Panc1 (cell line): ENCODE results near the gene CDKN1C. TPM values are rescaled to one million over a fixed set of nuclear protein-coding genes. Genes with fewer than 3 reads are reported as not detected.

Experiments
- ATAC-seq: fragments of 200-7000 bp; cut with Tn5 transposase; 2 replicates; pipeline ENCODE4 v1.9.1; 2020; ENCODE audit warnings: mild to moderate bottlenecking, moderate library complexity
- BruUV-seq: library from RNA; stranded (reverse); fragments of 400-500 nt; replicated peaks from 2 replicates; lab custom pipeline; 2021; lab: Mats Ljungman, UMichigan
- CTCF ChIA-PET: fragments of 300-600 bp; sonication (Branson Sonifier 250); formaldehyde crosslinking; loops from one replicate; lab custom pipeline; 2022; ENCODE audit warnings: antibody characterized with exemption; lab: Charles Lee
- POLR2A ChIA-PET: fragments of 300-600 bp; sonication (Branson Sonifier 250); formaldehyde crosslinking; loops from one replicate; lab custom pipeline; 2022; ENCODE audit warnings: antibody characterized with exemption; lab: Charles Lee
- DNase-seq: peaks from one replicate; pipeline ENCODE4 v3.0.0-alpha.2; 2010; ENCODE audit warnings: low read depth, low spot score
- H3K27ac ChIP-seq: 2 replicates; pipeline ENCODE4 v1.5.1; 2011; ENCODE audit warnings: mild to moderate bottlenecking, low read length, inconsistent platforms
- H3K27me3 ChIP-seq: fragments of 200-500 bp; sonication (Bioruptor generic); 2 replicates; pipeline ENCODE4 v1.6.0; 2014; ENCODE audit warnings: low read length, inconsistent platforms; ENCODE audit not compliant: control insufficient read depth, insufficient read depth
- H3K36me3 ChIP-seq: fragments of 200-500 bp; sonication (Bioruptor generic); 2 replicates; pipeline ENCODE4 v1.5.1; 2014; ENCODE audit warnings: inconsistent platforms, mild to moderate bottlenecking, low read length, moderate library complexity; ENCODE audit not compliant: control insufficient read depth, insufficient read depth
- H3K4me1 ChIP-seq: 2 replicates; pipeline ENCODE4 v1.5.1; 2011; ENCODE audit warnings: inconsistent platforms, mild to moderate bottlenecking, low read length, moderate library complexity; ENCODE audit not compliant: control insufficient read depth, insufficient read depth
- H3K4me3 ChIP-seq, 2 experiments: 2 replicates each; pipeline ENCODE4 v1.5.1; 2011 to 2012; ENCODE audit warnings: low read depth in 2 of 2, low read length in 2 of 2, mild to moderate bottlenecking in 2 of 2, inconsistent platforms in 1 of 2, moderate library complexity in 1 of 2
- H3K9me3 ChIP-seq: fragments of 200-500 bp; sonication (Bioruptor generic); 2 replicates; pipeline ENCODE4 v1.5.1; 2014; ENCODE audit warnings: low read depth, mild to moderate bottlenecking, inconsistent platforms, low read length, moderate library complexity; ENCODE audit not compliant: control insufficient read depth, insufficient read depth
- CTCF ChIP-seq: fragments of 450-650 bp; IDR thresholded peaks from 2 replicates; pipeline ENCODE4 v1.5.1; 2017; ENCODE audit warnings: mild to moderate bottlenecking
- POLR2AphosphoS5 ChIP-seq: IDR thresholded peaks from 2 replicates; pipeline ENCODE4 v1.6.1; 2012; ENCODE audit warnings: mild to moderate bottlenecking, low read depth, low read length, moderate library complexity
- SIN3A ChIP-seq: IDR thresholded peaks from 2 replicates; pipeline ENCODE4 v1.6.1; 2012; ENCODE audit warnings: low read depth, mild to moderate bottlenecking, low read length, moderate library complexity, borderline replicate concordance; ENCODE audit not compliant: insufficient read depth
- TCF7L2 ChIP-seq: IDR thresholded peaks from 2 replicates; pipeline ENCODE4 v1.6.1; 2011; ENCODE audit warnings: mild to moderate bottlenecking, low read depth, low read length, inconsistent platforms
- in situ Hi-C: cut with HindIII; loops from 2 replicates; pipeline ENCODE4 v1.10.0; 2016; ENCODE audit warnings: low sequenced_read_pairs, low pct_unique_long_range_greater_than_20kb
- intact Hi-C: fragments of 100-400 bp; cut with micrococcal nuclease; formaldehyde crosslinking; loops from one replicate; pipeline ENCODE4 v1.10.0; 2022; ENCODE audit not compliant: unreplicated experiment
- total RNA-seq: library from RNA; stranded (reverse); gene quantifications from one replicate; pipeline ENCODE4 v1.2.1, GENCODE V29; 2021; ENCODE audit not compliant: unreplicated experiment
- TF ChIP-seq, protein P1 (sequence below), 2 experiments: IDR thresholded peaks; 2 replicates each; pipeline ENCODE4 v1.6.1; 2011 to 2012; ENCODE audit warnings: low read depth in 2 of 2, control low read depth in 1 of 2, low read length in 1 of 2, mild to moderate bottlenecking in 1 of 2, moderate library complexity in 1 of 2; ENCODE audit not compliant: insufficient read depth in 1 of 2

The CDKN1C gene
- total RNA-seq, 1 experiment from 2014 or later = 4.6 TPM

GRCh38 chr11:2835751-2836150 is 49.8 kb downstream of the CDKN1C start:
- Histone ChIP-seq H3K27me3 (no peaks in the 10 kb centered on the region), H3K4me1 (peaks cover 5% of the 10 kb centered on the region), H3K4me3 (no peak overlapping the region), H3K36me3 (no peaks in the 10 kb centered on the region), H3K9me3 (no peaks in the 10 kb centered on the region), H3K27ac (no peak overlapping the region)
- intact Hi-C loops = no loop called here
- DNase-seq = no peak
- TF ChIP-seq POLR2AphosphoS5 (no peak), CTCF (no peak), TCF7L2 (no peak), SIN3A (no peak)
- TF ChIP-seq, protein P1, sequence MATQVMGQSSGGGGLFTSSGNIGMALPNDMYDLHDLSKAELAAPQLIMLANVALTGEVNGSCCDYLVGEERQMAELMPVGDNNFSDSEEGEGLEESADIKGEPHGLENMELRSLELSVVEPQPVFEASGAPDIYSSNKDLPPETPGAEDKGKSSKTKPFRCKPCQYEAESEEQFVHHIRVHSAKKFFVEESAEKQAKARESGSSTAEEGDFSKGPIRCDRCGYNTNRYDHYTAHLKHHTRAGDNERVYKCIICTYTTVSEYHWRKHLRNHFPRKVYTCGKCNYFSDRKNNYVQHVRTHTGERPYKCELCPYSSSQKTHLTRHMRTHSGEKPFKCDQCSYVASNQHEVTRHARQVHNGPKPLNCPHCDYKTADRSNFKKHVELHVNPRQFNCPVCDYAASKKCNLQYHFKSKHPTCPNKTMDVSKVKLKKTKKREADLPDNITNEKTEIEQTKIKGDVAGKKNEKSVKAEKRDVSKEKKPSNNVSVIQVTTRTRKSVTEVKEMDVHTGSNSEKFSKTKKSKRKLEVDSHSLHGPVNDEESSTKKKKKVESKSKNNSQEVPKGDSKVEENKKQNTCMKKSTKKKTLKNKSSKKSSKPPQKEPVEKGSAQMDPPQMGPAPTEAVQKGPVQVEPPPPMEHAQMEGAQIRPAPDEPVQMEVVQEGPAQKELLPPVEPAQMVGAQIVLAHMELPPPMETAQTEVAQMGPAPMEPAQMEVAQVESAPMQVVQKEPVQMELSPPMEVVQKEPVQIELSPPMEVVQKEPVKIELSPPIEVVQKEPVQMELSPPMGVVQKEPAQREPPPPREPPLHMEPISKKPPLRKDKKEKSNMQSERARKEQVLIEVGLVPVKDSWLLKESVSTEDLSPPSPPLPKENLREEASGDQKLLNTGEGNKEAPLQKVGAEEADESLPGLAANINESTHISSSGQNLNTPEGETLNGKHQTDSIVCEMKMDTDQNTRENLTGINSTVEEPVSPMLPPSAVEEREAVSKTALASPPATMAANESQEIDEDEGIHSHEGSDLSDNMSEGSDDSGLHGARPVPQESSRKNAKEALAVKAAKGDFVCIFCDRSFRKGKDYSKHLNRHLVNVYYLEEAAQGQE (IDR thresholded peaks at IDR 0.05; ENCODE audit: insufficient read depth in 1 of 2, low read depth in 2 of 2, low read length in 1 of 2) = no peak
- ATAC-seq = no peak
- in situ Hi-C loops = no loop called here
- CTCF ChIA-PET = no interaction called here
- no TSS peak for BruUV-seq
- POLR2A ChIA-PET = no interaction called here

DNA sequence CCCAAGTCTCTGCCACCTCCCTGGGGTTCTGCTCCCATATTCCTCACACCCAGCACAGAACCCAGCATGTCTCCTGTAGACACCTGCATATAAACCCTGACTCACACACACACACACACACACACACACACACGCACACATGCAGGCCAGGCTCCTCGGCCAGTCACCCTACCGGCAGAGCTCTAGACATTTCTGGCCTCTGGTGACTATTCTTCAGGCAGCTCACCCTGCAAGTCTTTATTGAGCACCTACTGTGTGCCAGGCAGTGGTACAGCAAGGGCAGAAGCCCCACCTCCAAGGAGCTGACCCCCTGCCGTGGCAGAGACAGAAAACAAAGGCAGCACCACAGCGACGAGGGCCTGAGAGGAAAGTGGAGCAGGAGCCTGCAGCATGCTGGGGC is 50.3 kb downstream of the CDKN1C start:
- H3K4me1 ChIP-seq = peaks cover 5% of the 10 kb centered on the region
- no TSS peak for BruUV-seq
- CTCF ChIA-PET = no interaction called here
- in situ Hi-C loops = no loop called here
- 0 out of 2 replicates have a peak, but pooled peaks have one; percentile 30 for ATAC-seq
- no peaks in the 10 kb centered on the region for H3K27me3 ChIP-seq
- intact Hi-C loops = no loop called here
- no peak overlapping the region for H3K27ac ChIP-seq
- H3K4me3 ChIP-seq = no peak overlapping the region
- POLR2A ChIA-PET = no interaction called here
- H3K9me3 ChIP-seq = no peaks in the 10 kb centered on the region
- TF ChIP-seq POLR2AphosphoS5 = no peak
- TF ChIP-seq, protein P1 (IDR thresholded peaks at IDR 0.05; ENCODE audit: insufficient read depth in 1 of 2, low read depth in 2 of 2, low read length in 1 of 2) = no peak
- TF ChIP-seq TCF7L2 = no peak
- no peak for TF ChIP-seq SIN3A
- TF ChIP-seq CTCF = no peak
- no peaks in the 10 kb centered on the region for H3K36me3 ChIP-seq
- no peak for DNase-seq
